Peyer's patch (tissue), 4 donors: ENCODE results near the gene ARHGEF3. TPM values are rescaled to one million over a fixed set of nuclear protein-coding genes. Genes with fewer than 3 reads are reported as not detected.

Experiments used
- DNase-seq, 3 donors: peaks; one replicate each; pipeline ENCODE4 v3.0.0-alpha.2; 2017 to 2019
- H3K27ac ChIP-seq, 4 donors: fragments of 200-600 bp; sonication (generic); one replicate each; pipeline ENCODE4 v1.5.1; 2016 to 2019
- H3K27me3 ChIP-seq, 2 donors: fragments of 200-600 bp; sonication (generic); one replicate each; pipeline ENCODE4 v1.5.1; 2019
- H3K36me3 ChIP-seq, 3 donors: fragments of 200-600 bp; sonication (generic); one replicate each; pipeline ENCODE4 v1.5.1; 2016 to 2019
- H3K4me1 ChIP-seq, 4 donors: fragments of 200-600 bp; sonication (generic); one replicate each; pipeline ENCODE4 v1.5.1; 2016 to 2019
- H3K4me3 ChIP-seq, 4 donors: fragments of 200-600 bp; sonication (generic); 1 replicate in 3 of 4; 2 replicates in 1 of 4; pipeline ENCODE4 v1.5.1; 2016 to 2019; ENCODE audit warnings: mild to moderate bottlenecking in 1 of 4
- H3K9me3 ChIP-seq, 4 donors: fragments of 200-600 bp; sonication (generic); one replicate each; pipeline ENCODE4 v1.5.1; 2016 to 2019; ENCODE audit warnings: mild to moderate bottlenecking in 1 of 4
- POLR2A ChIP-seq, 2 donors: fragments of 450-650 bp; IDR thresholded peaks; one replicate each; pipeline ENCODE4 v1.5.1; 2017; ENCODE audit warnings: antibody characterized with exemption in 2 of 2, mild to moderate bottlenecking in 2 of 2, moderate library complexity in 2 of 2
- total RNA-seq, 4 donors: library from RNA; depleted of rRNA; stranded (reverse); fragments of >200 nt; gene quantifications; one replicate each; pipeline ENCODE4 v1.1.0, GENCODE V29; 2016
- TF ChIP-seq, protein P1 (sequence below), 6 experiments: fragments of 450-650 bp in 4 of 6; fragments of 200-600 bp in 2 of 6; sonication (generic) in 1 of 6; IDR thresholded peaks; one replicate each; pipeline ENCODE4 v1.5.1; 2017 to 2019; ENCODE audit warnings: antibody characterized with exemption in 6 of 6, mild to moderate bottlenecking in 3 of 6, moderate library complexity in 1 of 6

The ARHGEF3 gene
- total RNA-seq, 4 donors from 2014 or later = 4.5 to 40.4 (median 6.2) TPM

DNA sequence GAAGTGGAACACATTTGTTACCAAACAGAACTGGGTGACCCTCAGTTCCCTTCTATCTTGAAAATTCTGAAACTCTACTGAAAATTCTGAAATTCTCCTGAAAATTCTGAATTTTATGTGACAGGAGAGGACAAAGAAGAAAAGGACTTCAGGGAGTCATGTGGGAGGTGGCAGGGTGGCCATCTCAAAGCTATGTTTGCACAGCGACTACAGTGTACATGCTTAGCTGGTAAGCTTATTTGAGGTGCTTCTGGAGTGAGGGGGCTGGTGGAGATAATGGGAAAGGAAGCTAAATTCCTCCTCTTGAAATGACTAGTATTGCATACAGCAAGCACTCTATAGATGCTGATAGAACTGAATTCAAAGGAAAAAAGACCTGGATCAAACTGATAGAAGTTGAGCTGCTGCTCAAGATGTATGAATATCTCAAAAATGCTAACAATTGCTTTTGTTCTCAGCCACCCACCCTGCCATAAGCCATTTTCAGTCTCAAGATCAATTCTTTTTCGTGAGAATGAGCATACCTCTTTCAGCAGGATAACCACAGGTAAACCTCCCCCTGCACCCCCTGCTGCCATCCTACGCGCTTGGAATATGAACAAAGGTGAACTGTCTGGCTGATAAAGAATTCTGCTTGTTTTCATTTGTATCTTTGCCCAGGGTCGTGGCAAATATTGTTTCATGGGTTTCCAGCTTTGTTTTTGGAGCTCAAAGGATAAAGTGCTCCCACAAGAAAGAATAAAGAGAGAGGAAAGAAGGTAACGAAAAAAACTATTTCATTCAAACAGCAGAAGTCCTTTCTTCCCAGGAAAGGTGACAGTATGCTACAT lies 16.6 kb upstream of the ARHGEF3 start:
- Histone ChIP-seq H3K4me1 (no peaks in the 10 kb centered on the region), H3K4me3 (no peak overlapping the region), H3K36me3 (no peaks in the 10 kb centered on the region), H3K9me3 (no peaks in the 10 kb centered on the region), H3K27ac (no peak overlapping the region), H3K27me3 (no peaks in the 10 kb centered on the region)
- DNase-seq = no peak
- TF ChIP-seq, protein P1, sequence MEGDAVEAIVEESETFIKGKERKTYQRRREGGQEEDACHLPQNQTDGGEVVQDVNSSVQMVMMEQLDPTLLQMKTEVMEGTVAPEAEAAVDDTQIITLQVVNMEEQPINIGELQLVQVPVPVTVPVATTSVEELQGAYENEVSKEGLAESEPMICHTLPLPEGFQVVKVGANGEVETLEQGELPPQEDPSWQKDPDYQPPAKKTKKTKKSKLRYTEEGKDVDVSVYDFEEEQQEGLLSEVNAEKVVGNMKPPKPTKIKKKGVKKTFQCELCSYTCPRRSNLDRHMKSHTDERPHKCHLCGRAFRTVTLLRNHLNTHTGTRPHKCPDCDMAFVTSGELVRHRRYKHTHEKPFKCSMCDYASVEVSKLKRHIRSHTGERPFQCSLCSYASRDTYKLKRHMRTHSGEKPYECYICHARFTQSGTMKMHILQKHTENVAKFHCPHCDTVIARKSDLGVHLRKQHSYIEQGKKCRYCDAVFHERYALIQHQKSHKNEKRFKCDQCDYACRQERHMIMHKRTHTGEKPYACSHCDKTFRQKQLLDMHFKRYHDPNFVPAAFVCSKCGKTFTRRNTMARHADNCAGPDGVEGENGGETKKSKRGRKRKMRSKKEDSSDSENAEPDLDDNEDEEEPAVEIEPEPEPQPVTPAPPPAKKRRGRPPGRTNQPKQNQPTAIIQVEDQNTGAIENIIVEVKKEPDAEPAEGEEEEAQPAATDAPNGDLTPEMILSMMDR (IDR thresholded peaks at IDR 0.05) = no peak
- no peak for TF ChIP-seq POLR2A (IDR thresholded peaks at IDR 0.05)

DNA sequence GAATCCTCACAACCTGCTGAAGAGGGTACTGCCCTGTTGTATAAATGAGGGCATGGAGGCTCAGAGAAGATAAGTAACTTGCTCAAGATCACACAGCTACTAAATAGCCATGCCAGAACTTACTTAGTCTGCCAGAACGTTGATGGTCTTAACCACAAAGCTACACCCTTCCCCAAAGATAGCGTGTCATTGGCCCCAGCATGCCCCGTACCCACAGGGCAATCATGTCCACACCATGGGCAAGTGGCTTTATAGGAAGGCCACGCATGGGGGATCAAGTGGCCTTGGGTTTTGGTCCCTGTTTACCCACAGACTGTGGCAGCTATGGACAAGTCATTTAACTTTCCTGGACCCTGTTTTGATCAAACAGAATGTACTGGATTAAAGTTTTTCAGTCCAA lies 15.9 kb upstream of the ARHGEF3 start:
- Histone ChIP-seq H3K4me3 (no peak overlapping the region), H3K4me1 (no peaks in the 10 kb centered on the region), H3K9me3 (no peaks in the 10 kb centered on the region), H3K36me3 (no peaks in the 10 kb centered on the region), H3K27me3 (no peaks in the 10 kb centered on the region), H3K27ac (no peak overlapping the region)
- TF ChIP-seq, protein P1 (IDR thresholded peaks at IDR 0.05) = no peak
- TF ChIP-seq POLR2A (IDR thresholded peaks at IDR 0.05) = no peak
- DNase-seq = no peak

DNA sequence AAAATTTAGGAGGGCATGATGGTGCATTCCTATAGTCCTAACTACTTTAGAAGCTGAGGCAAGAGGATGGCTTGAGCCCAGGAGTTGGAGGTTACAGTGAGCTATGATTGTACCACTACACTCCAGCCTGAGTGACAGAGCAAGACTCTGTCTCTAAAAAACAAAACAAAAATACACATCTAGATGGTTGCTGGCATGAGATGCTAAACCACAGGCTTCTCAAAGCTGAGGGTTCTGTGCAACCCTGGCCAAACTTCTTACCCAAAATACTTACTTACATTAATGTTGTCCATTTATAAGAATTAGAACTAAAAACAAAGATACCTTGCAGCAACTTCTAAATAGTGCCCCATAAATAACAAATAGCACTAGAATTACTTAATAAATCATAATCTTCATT lies 14.3 kb upstream of the ARHGEF3 start:
- no peak overlapping the region for H3K4me3 ChIP-seq
- H3K9me3 ChIP-seq = no peaks in the 10 kb centered on the region
- no peak for DNase-seq
- H3K36me3 ChIP-seq = no peaks in the 10 kb centered on the region
- no peaks in the 10 kb centered on the region for H3K27me3 ChIP-seq
- H3K4me1 ChIP-seq = no peaks in the 10 kb centered on the region
- no peak for TF ChIP-seq POLR2A (IDR thresholded peaks at IDR 0.05)
- TF ChIP-seq, protein P1 (IDR thresholded peaks at IDR 0.05) = no peak
- H3K27ac ChIP-seq = no peak overlapping the region

DNA sequence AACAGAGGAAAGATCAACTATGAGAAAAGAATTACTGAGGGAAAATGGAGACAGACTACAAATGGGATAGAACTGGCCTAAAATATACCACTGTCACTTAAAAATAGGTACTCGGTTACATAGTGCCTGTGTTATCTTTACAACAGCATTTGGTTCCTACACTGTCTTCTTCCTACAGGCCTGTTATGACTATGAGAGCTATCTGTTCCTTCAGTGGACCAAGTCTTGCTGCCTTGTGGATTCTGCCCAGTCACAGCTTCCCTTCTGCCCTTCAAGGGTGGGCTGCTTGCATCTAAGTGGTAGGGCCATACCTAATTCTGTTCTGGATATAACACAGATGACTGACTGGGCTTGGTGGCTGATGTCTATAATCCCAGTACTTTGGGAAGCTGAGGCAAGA lies 13.8 kb upstream of the ARHGEF3 start:
- H3K9me3 ChIP-seq = no peaks in the 10 kb centered on the region
- no peaks in the 10 kb centered on the region for H3K4me1 ChIP-seq
- no peak overlapping the region for H3K4me3 ChIP-seq
- TF ChIP-seq, protein P1 (IDR thresholded peaks at IDR 0.05) = no peak
- no peak for TF ChIP-seq POLR2A (IDR thresholded peaks at IDR 0.05)
- no peaks in the 10 kb centered on the region for H3K36me3 ChIP-seq
- no peak overlapping the region for H3K27ac ChIP-seq
- no peaks in the 10 kb centered on the region for H3K27me3 ChIP-seq
- DNase-seq = no peak

DNA sequence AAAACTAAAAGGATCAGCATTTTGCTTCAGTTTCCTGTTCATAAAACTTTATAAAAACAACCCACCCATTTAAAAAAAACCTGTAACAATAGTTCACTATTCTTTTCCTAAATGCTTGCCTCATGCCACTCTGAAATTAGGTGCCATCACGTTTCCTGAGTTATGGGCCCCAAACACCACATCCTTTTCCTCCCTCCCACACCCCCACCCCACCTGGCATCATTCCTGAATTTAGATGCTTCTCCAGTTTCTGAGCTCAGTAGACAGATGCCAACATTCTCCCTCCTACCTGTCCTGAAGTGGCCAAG lies 11.9 kb upstream of the ARHGEF3 start:
- Histone ChIP-seq H3K4me1 (no peaks in the 10 kb centered on the region), H3K27me3 (no peaks in the 10 kb centered on the region), H3K4me3 (no peak overlapping the region), H3K27ac (no peak overlapping the region), H3K9me3 (no peaks in the 10 kb centered on the region), H3K36me3 (no peaks in the 10 kb centered on the region)
- no peak for DNase-seq
- TF ChIP-seq POLR2A (IDR thresholded peaks at IDR 0.05) = no peak
- TF ChIP-seq, protein P1 (IDR thresholded peaks at IDR 0.05) = no peak
